Hematopoietic multipotent progenitor cell treated with erythropoietin and hydrocortisone succinate and interleukin-3 and kit ligand, for 4 days (in vitro differentiated cells): ENCODE measurements around the gene MEPCE.
A peak's percentile ranks its signal among the peaks of the same experiment; 100 is the strongest.

ENCODE experiments used
- DNase-seq: peaks from one replicate; pipeline ENCODE4 v3.0.0-alpha.2; 2015

Gene MEPCE

GRCh38 chr7:100407285-100408180 is 22.1 kb upstream of the MEPCE start:
- DNase-seq = peak; percentile 87

GRCh38 chr7:100411101-100411500 is 18.5 kb upstream of the MEPCE start:
- DNase-seq = no peak

GRCh38 chr7:100413346-100413745 is 16.3 kb upstream of the MEPCE start:
- DNase-seq = no peak

GRCh38 chr7:100413889-100414288 is 15.7 kb upstream of the MEPCE start:
- DNase-seq = no peak

- no peak for DNase-seq
Measured at GRCh38 chr7:100415448-100415847, 14.2 kb upstream of the MEPCE start.

- no peak for DNase-seq
Measured at GRCh38 chr7:100418930-100419659, 10.5 kb upstream of the MEPCE start.

- no peak for DNase-seq
Measured at GRCh38 chr7:100419660-100420226, 9.9 kb upstream of the MEPCE start.

GRCh38 chr7:100423315-100423714 is 6.3 kb upstream of the MEPCE start:
- DNase-seq = no peak

GRCh38 chr7:100425347-100425746 is 4.3 kb upstream of the MEPCE start:
- no peak for DNase-seq

- DNase-seq = no peak
Measured at GRCh38 chr7:100426516-100426915, 3.1 kb upstream of the MEPCE start.

- no peak for DNase-seq
Measured at GRCh38 chr7:100427762-100428198, 1.9 kb upstream of the MEPCE start.

- peak; percentile 99 for DNase-seq
Measured at GRCh38 chr7:100428199-100428966, 1.2 kb upstream of the MEPCE start, which contains the start of gene ZCWPW1. TSS of gene ZCWPW1 (minus strand) at chr7:100428703. CDS start at chr7:100420649, 8,054 bp downstream.

GRCh38 chr7:100428967-100429636 is 529 bp upstream of the MEPCE start:
- peak; percentile 100 for DNase-seq

- peak; percentile 31 for DNase-seq
Measured at GRCh38 chr7:100430493-100431285, 1.1 kb downstream of the MEPCE start.

- no peak for DNase-seq
Measured at GRCh38 chr7:100431286-100431735, 1.7 kb downstream of the MEPCE start.

- peak; percentile 32 for DNase-seq
Measured at GRCh38 chr7:100432053-100432452, 2.4 kb downstream of the MEPCE start.

- DNase-seq = no peak
Measured at GRCh38 chr7:100432621-100433275, 3.1 kb downstream of the MEPCE start.

GRCh38 chr7:100433276-100433591 is 3.6 kb downstream of the MEPCE start:
- DNase-seq = no peak

- no peak for DNase-seq
Measured at GRCh38 chr7:100433592-100434296, 4.1 kb downstream of the MEPCE start.
